ENCODE results near the gene SPEM3.
"Not testable (repeated sequence)": the region's sequence is repeated elsewhere in the genome, so short reads cannot be mapped to it uniquely, and the experiment has no call there.

- not testable (repeated sequence) for TF ChIP-seq CTCF, EP300, POLR2A (IDR thresholded peaks at IDR 0.05)
Measured at GRCh38 chr17:7470457-7470973, 41.9 kb downstream of the SPEM3 start.

Data from ovary (tissue), 3 donors.